Measurements from ENCODE around the gene SUB1.

- TF ChIP-seq, protein P1, sequence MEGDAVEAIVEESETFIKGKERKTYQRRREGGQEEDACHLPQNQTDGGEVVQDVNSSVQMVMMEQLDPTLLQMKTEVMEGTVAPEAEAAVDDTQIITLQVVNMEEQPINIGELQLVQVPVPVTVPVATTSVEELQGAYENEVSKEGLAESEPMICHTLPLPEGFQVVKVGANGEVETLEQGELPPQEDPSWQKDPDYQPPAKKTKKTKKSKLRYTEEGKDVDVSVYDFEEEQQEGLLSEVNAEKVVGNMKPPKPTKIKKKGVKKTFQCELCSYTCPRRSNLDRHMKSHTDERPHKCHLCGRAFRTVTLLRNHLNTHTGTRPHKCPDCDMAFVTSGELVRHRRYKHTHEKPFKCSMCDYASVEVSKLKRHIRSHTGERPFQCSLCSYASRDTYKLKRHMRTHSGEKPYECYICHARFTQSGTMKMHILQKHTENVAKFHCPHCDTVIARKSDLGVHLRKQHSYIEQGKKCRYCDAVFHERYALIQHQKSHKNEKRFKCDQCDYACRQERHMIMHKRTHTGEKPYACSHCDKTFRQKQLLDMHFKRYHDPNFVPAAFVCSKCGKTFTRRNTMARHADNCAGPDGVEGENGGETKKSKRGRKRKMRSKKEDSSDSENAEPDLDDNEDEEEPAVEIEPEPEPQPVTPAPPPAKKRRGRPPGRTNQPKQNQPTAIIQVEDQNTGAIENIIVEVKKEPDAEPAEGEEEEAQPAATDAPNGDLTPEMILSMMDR (IDR thresholded peaks at IDR 0.05; ENCODE audit: low read depth, low read length), result no peak
- TF ChIP-seq POLR2A (IDR thresholded peaks at IDR 0.05; ENCODE audit: extremely low read depth, insufficient read length), result no peak
- no peak for TF ChIP-seq MAX (IDR thresholded peaks at IDR 0.05; ENCODE audit: low read depth, low read length)
These were observed 711 bp upstream of the SUB1 start for GRCh38 chr5:32584646-32585045.
